GM21423 (cell line): ENCODE data around the gene DOK7.

ENCODE experiments used
- ATAC-seq: cut with Tn5 transposase; IDR thresholded peaks from one replicate; pipeline ENCODE4 v1.9.1; 2021; ENCODE audit warnings: mild to moderate bottlenecking, moderate library complexity; ENCODE audit not compliant: unreplicated experiment

DOK7 gene

DNA sequence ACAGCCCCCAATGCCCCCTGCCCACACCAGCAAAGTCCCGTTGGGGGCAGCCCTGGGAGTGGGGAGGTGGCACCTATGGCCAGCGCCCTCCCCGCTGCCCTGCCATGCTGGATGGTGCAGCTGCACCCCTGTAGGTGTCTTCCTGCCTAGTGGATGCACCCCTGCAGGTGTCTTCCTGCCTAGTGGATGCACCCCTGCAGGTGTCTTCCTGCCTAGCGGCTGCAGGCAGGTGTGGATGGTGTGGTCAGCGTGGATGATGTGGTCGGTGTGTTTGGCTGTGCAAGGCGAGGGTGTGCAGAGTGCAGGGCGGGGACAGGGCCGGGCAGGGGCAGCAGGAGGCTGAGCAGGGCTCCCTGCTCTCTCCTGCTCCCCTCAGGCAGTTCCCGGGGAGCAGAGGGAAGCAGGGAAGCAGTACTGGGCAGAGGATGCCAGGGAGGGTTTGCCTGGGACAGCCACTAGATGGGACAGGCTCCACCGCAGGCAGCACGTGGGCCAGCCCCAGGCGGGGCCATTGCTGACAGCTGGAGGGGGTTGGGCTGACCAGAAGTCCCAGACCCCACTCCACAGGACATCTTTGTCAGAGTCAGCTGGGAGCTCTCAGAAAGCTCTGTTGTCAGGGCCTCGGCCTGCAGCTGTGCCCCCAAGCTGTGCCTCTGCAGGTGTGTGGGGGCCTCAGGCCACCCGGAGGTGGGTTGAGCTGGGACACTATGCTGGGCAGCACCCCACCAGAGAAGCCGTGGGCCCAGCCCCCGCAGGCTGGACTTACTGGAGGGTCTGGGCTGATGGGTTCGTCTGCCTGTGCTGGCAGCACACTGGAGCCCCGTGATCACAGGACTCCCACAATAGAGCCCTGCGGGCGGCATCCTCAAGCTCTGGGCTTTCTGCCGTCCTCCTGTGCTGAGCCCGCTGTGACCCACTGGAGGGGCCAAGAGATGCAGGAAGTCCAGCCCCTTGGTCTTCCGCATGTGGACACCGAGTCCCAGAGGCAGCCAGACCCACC is 23.7 kb downstream of the DOK7 start:
- no peak for ATAC-seq

DNA sequence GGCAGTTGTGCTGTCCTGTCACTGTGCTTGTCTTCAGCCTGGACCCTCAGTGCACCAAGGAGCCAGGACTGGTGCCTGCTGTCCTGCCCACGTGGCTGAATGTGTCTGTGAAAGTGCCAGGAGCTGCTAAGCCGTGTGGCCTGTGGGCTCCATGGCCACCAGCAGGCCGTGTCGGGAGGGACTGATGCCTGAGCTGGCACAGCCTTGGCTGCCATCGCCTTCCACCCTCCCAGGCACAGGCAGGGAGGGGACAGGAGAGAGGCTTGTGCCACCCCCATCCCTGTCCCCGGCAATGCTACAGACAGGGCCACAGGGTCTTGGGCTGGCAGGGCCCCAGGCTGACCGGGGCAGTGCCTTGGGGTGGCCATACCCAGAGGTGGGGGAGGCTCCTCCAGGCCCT is 24.8 kb downstream of the DOK7 start:
- no peak for ATAC-seq

DNA sequence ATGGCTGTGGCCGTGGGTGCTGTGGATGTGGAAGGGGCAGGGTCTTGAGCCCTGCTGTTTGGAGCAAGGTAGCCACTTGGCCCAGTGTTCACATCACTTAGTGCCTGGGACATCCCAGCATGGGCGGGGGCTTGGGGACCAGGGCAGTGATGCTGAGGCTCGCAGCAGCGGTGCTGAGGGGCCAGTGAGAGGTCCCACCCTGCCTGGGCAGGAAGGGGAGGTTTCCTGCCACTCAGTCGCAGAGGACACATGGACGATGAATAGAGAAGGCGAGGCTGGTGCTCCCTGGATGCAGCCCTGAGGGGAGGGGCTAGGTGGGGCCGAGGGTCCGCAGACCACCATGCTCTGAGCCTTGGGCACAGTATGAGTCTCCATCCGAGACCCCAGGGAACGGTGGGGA is 25.7 kb downstream of the DOK7 start:
- ATAC-seq, result no peak

DNA sequence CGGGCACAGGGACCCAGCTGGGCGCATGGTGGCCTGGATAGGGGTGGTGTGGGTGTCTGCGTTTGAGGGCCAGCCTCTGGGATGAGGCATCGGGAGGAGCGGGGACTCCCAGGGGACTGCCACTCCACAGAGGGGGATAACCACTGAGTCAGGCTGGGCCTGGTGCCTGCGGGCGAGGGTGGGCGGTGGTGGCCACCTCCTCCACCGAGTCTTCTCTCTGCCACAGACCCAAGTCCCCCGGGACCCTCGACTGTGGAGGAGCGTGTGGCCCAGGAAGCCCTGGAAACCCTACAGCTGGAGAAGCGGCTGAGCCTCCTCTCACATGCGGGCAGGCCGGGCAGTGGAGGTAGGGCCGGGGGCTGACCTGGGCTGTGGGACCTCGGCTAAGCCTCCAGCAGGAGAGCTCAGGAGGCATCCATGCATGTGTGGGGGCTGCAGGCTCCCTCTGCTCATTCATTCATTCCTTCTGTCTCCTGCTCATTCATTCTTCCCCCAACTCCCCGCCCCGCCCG is 26.4 kb downstream of the DOK7 start:
- no peak for ATAC-seq

DNA sequence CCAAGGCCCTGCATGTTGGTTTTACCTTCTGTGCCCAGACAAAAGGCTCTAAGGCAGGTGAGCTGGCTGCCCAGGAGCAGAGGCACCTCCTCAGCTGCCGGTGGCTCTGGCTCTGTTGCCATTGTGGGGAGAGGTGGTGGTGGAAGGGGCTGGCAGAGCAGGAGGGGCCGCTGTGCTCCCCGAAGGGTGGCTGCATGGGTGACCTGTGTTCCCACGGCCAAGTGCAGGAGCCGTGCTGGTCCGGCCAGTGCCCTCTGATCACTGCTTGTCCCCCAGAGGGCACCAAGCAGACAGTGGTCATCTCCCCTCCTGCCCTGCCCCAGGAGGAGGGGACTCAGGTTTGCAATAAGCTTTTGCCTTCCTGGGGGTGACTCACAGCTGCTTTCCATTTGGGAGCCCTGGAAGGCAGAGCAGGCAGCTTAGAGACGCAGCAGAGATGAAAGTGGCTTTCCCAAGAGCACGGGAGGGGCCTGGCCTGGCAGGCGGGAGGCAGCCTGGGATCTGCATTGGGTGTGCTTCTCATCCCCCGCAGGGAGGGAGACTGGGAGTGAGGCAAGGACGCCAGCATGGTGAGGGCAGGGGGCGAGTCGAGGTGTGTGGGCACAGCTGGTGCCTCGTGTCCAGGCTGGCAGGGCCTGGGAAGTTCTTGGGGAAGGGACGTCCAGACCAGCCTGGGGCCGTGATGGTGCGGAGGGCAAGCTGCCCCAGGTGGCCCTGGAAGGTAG is 28.7 kb downstream of the DOK7 start:
- ATAC-seq, result no peak

DNA sequence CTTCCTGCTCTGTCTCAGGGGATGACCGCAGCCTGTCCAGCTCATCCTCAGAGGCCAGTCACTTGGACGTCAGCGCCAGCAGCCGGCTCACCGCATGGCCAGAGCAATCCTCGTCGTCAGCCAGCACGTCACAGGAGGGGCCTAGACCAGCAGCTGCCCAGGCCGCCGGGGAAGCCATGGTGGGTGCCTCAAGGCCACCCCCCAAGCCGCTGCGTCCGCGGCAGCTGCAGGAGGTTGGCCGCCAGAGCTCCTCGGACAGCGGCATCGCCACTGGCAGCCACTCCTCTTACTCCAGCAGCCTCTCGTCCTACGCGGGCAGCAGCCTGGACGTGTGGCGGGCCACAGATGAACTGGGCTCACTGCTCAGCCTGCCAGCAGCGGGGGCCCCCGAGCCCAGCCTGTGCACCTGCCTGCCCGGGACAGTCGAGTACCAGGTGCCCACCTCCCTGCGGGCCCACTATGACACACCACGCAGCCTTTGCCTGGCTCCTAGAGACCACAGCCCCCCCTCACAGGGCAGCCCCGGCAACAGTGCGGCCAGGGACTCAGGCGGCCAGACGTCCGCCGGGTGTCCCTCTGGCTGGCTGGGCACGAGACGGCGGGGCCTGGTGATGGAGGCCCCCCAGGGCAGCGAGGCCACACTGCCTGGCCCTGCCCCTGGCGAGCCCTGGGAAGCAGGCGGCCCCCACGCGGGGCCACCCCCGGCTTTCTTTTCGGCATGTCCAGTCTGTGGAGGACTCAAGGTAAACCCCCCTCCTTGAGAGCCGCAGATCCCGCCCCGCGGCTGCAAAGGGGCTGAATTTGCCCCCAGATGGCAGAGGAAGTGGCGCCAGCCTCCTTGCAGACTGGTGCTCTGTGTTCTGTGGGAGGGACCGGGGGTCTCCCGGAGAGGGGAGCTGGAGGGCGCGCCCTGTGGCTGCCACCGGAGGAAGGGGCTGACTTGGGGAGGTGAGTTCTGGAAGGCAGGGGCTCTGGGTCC is 29.9 kb downstream of the DOK7 start:
- ATAC-seq, result no peak

DNA sequence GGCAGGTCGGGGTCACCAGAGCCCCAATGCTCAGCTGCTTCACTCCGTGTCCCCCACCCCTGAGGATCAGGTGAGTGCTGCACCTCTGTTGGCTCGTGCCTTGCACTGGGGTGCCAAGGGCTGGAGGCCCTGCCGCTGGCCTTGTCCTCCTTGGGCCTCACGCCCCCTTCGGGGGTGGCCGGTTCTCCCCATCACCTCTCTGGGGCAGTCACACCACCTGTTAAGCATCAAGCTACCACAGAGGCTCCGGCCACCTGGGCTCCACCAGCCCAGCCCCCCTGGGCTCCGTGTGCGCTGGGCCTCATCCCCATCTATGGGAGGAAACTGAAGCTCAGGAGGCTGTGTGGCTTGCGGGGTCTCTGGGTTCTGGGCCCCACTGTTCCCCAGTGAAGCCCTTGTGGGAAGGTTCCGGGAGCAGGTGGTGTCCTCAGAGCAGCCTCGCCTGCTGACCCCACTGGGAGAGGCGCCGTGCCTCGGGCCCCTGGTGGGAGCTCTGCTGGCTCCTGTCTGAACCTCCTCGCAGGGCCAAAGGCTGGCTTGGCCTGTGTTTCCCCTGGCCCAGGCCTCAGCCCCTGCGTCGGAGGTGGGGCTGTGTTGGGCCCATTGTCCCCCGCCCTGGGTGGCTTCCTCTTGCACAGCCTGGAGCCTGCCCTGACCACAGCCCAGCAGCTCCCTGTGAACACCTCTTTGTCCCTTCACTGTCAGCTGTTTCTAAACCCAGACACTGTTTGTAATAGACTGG is 30.8 kb downstream of the DOK7 start:
- ATAC-seq, result no peak

DNA sequence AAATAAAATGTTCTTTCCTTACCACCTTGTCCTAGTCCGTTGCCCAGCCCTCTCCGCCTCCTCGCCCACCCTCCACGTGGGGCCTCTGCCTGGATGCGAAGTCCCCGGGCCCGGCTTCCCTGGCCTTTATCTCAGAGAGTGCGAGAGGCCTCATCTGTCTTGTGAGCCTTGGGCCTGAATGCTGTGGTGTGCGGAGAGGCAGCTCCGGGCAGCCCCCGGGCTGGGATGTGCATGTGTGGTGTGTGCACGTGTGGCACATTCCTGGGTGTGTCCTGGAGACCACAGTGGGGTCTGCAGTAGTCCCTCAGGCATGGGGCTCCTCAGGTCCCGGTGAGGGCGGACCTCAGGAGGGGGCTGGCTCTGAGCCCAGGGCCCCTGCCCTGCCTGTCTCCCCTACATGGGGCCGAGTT is 31.4 kb downstream of the DOK7 start:
- ATAC-seq, result no peak

DNA sequence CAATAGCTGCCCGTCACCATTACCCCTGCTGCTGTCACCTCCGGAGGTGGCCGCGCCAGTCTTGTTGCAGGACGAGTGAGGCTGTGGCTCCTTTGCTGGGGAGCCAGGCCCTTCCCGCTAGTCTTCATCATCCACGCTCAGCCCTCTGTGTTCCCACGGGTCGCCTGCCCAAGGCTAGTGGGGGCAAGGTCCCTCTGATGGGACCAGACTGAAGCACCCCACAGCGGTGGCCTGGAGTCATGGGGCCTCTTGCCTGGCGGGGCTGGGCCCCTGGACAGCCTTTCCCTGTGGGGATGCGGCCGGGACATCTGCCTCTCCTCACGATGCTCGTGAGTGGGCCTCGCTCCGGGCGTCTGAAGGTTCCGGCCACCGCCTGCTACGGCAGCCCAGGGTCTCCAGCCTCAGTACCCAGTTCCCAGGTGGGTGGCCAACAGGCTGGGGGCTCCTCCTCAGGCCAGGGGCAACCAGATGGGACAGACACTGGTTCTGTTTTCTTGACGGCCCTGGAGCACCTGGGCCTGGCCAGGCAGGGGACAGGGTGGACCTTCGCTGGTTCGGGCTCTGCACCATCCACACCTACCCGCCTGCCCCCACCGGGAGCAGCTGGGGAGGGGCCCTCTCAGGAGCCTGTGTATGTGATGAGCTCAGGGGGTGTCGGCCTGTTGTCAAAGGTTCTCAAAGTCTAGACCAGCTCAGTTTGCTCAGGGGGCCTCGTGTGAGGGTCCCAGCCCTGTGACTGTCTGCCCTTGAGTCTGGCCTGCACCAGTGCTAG is 32.3 kb downstream of the DOK7 start:
- ATAC-seq, result no peak

DNA sequence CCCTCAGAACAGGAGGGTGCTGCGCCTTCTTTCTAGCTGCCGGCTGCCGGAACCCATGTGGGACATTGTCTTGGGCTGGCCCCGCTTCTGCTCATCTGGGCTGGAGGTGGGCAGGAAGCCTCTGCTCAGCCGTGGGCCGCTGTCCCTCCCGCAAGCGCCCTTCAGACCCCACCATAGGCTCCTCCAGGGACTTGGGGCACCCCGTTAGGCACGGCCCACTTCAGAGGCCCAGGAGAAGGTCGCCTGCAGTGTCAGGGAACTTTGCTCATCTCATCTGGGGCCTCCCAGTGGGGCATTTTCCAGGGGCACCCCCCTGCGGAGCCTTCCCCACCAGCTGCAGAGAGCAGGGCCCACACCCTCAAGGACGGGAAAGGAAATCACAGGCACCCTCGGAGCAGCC is 32.9 kb downstream of the DOK7 start:
- no peak for ATAC-seq

DNA sequence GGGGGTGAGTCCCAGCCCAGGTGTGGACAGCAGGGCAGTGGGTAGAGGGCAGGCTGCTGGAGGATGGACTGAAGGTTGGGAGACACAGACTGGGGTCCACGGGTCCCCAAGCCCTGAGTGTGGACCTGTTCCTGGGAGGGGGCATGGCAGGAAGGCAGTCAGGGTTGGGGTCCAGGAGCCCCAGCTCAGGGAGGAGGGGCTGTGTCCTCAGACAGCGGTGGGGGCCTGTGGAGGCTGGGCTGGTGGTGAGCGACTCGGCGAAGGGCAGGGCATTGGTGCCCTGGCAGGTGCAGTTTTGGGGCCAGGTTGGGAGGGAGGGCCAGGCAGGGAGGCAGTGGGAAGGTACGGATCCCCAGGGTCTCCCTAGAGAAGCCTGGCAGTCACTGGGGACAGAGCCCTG is 34.0 kb downstream of the DOK7 start:
- no peak for ATAC-seq

DNA sequence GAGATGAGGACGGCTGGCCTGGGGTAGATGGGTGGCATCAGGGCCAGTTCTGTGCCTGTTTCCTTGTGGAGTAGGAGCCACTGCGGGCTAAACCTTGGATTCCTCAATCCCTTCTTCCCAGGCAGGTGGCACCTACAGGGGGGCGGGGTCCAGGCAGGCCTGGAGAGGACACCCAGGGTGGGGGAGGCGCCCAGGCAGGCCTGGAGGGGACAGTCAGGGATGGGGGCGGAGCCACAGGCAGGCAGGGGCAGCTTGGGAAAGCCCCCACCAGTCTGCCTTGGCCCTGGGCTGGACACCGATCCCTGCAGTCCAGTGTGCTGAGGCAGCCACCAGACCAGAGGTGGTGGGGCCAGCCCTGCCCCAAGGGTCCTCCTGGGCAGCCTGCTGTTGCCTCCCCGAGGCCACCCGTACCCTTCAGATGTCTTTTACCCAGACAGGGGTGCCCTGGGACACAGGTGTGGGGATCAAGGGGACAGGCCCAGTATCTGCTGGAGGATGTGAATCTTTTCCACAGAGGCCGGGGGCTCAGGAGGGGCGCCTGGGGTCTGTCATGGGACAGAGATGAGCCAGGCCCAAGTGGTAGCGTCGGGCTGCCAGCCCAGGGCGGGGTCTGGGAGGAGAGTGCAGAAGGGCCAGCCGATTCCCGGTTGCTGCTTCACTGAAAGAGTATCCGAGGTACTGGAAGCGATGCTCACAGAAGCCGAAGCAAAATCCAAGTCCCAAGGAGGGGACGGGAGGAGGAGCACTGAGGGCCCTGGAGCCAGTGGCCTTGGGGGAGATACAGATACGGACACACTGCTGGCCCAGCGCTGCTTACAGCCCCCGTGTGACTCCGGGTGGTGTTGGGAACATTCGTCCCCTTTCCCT is 34.6 kb downstream of the DOK7 start:
- ATAC-seq, result no peak

DNA sequence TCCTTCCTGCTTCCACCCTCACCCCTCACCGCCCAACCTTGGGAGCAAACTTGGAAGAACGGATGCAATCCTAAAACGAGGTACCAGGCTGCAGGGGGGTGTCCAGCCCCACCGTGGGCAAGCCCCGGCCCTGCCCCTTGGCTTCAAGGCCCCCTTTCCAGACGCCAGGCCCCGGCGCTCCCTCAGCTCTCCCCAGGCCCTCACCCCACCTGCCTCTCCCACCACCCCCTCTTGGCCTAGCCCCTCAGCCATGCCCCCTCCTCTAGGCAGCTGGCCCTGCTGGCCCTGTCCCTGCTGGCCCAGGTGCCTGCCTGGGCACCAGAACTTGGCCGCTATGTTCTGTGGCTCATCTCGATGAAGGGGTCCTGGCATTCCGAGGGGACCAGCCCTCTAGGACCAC is 35.3 kb downstream of the DOK7 start:
- no peak for ATAC-seq

DNA sequence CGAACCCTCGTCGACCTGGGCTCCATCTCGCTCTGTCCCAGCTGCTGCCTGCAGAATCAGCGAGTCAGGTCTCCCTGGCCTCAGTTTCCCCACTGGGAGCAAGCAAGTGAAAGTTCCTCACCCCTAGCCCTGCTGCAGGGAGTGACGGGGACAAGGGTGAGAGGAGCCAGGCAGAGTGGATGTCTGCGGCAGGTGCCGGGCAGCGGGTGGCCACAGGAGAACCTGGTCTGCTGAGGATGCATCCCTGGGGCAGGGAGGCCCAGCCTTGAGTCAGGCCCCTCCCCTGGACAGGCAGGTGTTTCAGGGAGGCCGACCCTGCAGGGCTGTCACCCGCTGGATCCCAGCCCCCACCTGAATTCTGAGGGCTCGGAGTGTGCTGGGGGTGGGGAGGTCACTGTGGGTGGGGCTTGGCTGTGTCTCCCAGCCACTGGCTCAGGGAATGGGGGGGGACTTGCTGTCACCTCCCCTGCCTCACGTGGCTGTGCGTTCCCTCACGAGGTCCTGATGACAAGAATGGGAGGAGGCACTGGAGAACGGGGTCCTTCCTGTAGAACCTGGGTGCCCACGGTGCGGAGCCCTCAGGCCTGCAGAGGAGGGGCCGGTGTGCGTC is 35.9 kb downstream of the DOK7 start:
- no peak for ATAC-seq

DNA sequence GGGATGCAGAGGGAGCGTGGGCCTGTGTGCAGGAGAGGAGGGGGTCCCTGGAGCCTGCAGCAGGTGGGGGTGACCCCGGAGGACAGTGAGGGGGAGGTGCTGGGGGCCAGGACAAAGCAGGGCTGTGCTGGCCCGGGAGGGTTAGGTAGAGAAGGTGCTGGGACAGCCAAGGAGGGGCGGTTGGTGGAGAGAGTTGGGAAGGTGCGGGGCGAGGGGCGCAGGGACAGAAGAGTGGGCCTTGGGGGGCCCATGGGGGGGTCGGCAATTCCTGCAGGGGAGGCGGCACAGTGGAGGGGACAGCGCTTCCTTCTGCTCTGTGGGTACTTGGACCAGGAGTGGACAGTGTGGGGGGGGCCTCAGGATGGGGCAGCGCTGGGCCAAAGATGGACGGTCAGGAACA is 36.6 kb downstream of the DOK7 start:
- no peak for ATAC-seq

DNA sequence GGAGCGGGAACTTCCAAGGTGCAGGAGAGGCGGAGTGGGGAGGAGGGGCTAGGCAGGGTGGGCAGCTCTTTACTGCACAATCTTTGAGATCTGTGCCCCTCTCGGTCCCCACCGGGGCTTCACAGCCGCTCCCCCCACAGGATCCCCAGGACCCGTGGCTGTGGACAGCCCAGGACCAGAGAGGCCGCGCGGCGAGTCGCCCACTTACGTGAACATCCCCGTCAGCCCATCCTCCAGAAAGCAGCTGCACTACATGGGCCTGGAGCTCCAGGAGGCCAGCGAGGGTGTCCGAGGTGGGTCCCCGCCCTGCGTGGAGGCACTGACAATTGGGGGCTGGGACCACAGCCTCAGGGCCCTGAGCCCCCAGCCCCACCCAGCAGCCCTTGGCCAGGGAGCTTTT is 37.0 kb downstream of the DOK7 start:
- ATAC-seq, result no peak

DNA sequence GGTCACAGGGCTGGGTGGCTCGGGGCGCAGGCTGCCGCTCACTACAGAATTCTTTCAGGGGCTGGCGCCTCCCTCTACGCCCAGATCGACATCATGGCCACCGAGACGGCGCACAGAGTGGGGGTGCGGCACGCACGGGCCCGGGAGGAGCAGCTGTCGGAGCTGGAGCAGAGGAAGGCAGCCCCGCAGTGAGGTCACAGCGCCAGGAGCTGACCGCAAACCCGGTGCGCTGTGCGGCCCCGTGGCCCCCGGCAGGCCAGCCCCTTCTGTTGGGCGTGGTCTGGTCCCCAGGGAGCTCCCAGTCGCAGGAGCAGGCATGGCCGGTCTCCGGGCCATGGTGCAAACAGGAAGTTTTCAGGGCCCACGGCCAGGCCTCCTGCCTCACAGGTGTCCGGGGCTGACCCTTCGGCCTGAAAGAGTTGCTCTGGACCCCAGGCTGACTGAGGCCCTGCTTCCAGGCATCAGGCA is 37.6 kb downstream of the DOK7 start:
- ATAC-seq, result no peak
